GM19397 (cell line): ENCODE measurements around the gene CADPS.

ENCODE experiments used
- ATAC-seq: cut with Tn5 transposase; IDR thresholded peaks from one replicate; pipeline ENCODE4 v1.9.1; 2021; ENCODE audit warnings: mild to moderate bottlenecking, moderate library complexity; ENCODE audit not compliant: unreplicated experiment

CADPS gene

DNA sequence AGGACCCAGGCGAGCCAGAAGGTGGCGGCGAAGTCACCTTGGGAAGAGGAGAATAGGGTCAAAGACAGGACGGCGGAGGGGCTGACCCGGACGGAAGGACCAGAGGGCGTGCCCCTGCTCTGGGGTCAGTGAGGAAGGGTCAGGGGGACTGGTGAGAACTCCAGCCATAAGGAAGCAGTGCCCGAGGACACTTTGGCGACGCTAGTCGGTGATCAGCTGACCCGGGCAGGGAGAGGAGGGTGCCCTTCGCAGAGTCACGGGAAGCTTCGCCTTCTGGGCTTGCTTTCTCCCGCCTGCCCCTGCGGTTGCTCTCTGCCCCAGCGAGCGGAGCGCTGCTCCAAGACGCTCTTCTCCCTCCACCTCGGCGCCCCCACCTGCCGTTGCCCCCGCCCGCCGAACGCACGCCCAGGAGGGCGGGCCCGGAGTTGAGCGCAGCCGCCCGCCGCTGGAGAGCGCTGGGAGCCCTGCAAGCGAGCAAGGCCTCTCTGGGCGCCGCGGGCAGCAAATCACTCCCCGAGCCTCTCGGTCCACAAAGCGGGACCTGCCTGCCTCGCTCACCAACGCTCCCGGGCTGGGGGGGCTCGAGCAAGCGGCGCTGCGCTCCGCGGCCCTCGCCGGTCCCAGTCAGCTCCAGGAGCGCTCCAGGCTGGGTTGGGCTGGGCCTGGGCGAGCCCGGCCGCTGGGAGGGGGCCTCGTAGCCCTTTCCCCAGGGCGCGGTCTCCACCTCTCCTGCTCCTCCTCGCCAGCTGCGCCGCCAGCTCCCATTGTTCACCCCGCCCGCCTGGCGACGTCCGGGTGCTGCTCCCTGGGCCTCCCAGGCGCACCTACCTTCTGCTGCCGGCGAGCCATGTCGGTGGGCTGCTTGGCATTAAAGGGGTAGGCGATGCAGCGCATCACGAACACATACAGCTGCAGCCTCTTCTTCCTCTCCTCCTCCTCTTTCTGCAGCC, 1.2 kb downstream of the CADPS start:
- no peak for ATAC-seq

DNA sequence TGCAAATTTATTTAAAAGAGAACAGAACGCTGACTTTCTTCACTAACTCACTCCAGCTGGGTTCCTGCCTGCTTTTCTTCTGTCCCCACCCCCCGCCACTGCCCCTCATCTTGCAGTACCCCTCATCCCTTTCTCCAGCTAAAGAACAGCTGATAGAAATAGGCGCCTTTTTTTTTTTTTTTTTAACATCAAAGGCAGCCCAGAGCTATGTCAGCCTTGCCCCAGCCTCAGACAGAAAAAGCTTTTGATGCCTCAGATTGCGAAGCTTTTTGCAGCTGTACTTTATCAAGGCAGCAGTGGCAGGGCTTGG, 1.8 kb downstream of the CADPS start:
- ATAC-seq, result no peak

DNA sequence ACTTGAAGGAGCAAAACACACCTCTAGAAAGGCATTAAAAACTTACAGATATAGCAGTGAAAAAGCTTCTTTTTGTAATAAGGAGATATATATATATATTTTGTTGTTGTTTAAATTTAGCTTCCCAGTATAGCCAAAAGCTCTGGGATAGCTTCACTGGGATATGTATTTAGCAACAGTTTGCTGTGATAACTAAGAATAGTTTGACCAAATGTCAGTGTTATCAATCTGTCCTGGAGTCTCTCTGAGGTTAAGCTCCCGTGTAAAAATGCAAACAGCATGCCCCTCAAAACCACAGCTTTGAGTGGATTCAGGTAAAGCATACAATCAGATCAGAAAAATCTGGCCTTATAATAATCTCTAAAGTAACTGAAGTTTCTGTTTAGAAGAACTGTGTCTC, 2.9 kb downstream of the CADPS start:
- no peak for ATAC-seq

DNA sequence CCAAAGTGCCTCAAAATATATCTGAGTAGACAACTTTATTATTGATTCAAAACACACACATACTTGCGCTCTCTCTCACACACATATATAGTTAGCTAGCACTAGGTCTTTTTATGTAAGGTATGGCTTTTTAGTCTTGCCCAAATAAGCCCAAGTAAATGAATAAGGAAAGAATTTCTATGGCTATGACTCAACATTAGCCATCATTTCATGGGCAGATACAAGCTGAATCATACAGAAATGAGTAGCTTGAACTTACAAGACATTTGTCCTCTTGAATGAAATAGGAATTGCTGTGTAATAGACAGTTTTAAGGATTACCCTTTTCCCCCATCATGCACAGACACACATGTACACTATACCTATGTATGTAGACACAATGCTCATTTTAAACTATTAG, 4.9 kb downstream of the CADPS start:
- ATAC-seq, result no peak

DNA sequence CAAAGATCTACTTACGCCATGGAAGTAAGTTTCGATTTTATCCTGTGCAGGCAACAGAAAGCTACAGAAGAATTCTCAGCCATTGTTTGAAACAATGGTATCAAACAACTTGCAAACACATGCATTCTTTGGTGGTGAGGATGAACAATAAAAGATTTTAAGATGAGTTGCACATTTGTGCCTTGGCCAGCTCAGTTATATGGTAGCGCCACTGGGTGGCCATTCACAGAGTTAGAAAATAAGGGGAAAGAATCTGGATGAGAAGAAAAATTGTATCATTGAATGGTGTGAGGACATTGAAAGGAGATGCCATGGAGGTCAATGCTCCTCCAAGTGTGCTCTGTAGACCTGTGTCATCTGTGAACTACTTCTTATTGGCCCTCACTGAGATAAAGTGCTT, 11.6 kb downstream of the CADPS start:
- ATAC-seq, result no peak

DNA sequence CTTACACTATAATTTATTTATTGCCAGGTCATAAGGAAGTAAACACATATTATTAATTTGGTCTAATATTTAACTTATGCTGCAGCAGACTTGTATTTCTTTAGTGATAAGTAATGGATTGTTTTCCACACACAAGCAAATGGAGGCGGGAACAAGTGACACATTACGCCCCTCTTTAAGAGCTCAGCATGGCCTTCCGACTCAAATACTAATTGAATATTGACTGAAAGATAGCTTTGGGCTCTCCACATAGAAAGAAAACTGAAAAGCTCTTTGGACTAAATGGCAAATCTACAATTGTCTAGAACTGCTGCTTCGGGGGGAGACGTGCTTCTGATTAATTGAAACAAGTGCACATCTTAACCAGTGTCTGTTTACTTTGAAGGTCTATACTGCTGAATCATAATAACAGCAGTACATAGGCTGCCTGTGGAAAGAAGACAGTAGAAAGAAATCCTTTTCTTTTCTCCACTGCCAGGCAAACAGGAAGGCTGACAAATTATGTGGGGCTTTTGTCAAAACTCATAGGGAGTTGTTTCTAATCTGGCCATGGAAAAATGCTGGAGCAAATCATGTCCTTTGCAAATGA, 15.9 kb downstream of the CADPS start:
- no peak for ATAC-seq

DNA sequence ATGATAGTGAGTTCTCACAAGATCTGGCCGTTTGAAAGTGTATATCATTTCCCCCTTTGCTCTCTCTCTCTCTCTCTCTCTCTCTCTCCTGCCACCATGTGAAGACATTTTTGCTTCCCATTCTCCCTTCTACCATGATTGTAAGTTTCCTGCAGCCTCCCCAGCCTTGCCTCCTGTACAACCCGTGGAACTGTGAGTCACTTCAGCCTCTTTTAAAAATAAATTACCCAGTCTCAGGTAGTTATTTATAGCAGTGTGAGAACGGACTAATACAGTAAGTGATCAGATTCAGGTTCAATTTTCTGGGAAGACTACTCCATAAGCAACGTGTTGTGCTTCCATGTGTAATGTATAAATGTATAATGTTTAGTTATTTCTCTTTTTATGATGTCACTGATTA, 29.2 kb downstream of the CADPS start:
- no peak for ATAC-seq

DNA sequence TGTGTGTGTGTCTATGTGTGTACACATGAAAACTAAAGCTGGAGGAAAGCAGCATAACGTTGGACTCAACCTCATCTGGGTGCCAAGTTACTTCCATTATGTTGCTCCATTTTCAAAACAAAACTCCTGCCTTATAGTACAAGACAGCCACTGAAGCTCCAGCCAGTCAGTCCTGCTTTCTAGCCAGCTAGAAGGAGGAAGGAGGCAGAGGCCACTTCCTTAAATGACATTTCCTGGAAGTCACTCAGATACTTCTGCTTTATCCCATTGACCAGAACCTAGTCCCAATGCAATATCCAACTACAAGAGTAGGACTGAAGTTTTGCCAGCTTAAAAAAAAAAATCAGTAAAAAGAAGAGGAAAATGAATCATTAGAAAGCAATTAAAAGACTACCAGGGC, 31.7 kb downstream of the CADPS start:
- no peak for ATAC-seq

DNA sequence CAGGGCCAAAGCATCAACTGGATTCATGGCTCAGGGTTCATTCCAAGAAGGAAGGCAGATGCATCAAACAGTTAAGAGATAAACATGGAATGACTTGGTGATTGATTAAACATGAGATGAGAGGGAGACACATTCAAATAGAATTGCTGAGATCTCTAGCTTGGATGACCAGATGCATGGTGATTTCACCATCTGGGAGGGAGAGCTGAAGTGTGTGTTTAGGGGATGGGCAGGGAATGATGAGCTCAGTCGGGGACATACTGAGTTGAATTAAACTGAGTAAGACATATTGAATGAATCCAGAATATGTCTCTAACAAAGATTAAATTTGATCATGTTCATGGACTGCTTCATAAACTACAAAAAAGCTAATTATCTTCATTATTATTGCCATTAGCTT, 35.5 kb downstream of the CADPS start:
- no peak for ATAC-seq

DNA sequence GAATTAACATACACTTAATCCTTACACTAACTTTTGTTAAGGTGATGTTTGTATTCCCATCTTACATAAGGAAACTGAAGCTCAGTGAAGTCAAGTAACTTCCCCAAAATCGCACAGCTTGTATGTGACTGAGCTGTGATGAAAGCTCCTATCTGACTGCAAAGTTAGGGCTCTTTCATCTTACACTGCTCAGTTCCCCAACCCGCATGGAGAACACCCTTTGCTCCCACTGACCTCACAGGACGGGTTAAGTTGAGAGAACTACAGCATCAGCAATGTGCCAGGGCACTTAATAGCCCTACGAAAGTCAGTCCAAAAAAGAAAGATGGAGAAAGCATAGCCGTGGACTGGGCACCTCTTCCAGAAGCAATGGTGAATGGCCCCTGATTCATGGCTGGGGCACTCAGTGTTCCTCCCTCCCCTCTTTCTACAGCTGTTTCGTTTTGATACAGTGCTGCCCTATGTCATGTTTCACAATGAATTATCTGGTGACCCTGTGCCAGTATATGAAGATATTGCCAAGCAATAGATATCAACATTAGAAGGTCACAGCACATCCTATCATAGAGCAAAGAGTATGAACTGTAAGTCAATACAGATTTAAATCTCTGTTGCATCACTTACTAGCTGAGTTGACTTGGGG, 38.0 kb downstream of the CADPS start:
- no peak for ATAC-seq

DNA sequence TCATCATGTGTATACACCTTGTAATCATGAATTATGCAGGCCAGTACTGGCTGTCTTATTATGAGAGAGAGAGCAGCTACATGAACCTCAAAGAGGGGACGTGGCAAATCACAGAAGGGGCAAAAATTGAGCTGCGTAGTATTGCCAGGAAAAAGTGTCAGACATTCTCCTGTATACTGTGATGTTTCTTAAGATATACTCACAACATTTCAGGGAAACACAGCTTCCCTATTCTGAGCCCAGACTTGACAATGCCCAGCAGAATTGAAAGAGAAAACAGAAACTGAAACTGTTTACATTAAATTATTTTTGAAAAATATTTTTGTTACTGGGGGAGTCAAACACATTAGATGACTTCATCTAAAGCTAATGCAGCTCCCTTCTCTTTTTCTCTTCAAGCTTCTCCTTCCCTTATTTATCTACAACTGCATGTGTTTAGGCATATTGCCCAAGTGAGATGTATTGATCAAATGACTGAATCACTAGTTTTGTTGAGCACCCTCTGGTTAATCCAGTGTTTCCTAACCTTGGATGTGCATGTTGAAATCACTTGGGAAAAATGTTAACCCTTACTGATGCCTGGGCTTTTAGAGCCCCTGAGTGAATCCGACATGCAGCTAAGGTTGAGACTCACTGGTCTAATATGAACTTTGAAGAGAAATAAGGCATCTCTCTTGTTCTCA, 39.5 kb downstream of the CADPS start:
- ATAC-seq, result peak; percentile 56

DNA sequence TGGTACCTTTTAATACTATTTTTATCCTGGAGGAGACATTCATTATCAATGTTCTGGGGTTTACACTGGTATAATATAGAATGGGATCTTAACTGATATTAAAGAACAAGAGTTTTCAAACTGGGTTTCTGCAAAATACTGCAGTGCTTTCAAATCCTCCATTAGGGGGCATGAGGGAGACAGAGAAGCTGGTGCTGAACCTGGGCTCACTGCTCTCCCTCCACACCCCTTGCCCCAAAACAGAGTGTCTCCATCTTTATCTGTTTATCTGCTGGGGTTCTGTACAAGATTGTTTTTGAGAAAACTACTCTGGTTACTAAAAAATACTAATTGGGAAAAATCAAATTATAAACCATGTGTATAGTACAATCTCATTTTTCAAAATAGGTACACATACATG, 41.7 kb downstream of the CADPS start:
- no peak for ATAC-seq

DNA sequence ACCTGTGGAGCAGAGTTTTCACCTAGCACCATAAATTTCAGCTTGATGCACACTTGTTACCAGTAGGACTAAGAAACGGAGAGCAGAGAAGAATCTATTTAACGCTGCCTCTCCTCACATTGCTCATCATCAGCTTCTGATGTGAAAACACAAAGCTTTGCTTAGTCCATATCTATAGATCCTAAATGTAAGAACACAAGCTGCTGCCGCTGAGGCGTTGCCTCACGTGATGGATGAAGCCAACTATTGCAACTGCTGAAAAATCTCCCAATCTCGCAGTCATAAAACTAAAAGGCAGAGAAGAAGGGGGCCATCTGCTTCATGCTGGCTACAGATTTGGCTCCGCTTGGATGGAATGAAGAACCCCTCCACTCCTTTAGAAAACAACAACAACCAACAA, 42.7 kb downstream of the CADPS start:
- no peak for ATAC-seq

DNA sequence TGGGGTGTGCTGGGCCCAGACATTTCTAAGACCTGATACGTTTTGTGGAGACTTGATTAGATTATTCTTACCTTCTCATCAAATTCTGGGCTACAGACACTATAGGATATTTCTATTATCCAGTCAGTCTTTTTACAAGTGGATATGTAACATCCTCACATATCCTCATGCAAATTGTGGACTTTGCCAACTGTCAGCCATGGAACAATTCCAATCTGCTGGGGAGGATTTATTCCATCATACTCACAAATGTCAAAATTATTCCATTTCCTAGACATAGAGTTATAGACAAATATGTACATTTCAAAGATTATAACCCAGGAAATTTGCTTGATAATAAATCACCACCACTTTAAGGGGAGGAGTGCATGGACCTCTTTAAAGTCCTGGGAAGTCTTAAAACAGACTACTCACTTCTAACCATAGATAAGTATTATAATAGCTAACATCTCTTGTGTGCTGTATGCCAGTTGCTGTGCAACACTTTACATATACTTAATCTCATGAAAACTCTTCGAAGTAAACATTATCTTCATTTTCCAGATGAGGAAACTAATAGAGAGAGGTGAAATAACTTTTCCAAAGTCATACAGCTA, 44.4 kb downstream of the CADPS start:
- ATAC-seq, result no peak

DNA sequence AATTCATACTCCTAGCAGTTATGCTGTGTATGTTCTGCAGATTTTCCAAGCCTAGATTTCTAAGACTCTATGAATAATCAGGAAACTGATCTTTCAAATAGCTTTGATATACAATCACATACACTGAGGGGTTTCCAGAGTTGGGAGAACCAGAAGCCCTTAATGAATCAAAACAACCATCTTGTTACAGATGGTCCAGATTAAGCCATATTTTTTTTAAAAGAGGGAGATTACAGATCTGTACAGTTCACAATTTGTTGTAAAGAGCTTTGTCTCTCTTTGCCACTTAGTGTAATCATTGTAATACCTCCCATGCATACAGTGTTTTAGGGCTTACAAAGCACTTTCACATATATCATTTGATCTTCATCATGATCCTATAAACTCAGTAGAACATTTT, 47.7 kb downstream of the CADPS start:
- ATAC-seq, result no peak

DNA sequence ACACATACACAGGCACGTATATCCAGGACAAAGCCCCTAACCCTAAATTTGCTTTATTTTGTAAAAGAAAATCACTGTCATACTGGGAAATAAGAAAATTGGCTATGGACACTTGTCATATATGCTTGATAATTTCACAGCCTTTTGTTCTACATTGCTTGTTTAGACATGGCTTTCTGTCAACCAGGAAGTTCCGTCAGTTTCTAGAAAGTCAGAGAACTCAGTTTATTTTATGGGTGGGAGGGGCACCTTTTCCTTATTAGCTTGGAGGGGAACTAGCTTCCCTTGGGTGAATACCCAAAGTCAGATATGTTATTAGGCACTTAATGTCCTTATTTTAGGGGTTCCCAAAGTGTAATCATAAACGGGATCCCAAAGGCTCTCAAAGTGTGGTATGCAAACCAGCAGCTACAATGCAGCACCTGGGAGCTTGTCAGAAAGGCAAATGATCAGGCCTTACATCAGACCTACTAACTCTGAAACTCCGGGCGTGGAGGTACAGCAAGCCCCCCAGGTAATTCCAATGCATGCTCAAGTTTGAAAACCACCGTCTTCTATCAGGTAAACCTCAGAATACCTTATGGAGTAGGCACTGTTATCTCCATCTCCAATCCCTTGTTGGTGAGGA, 50.1 kb downstream of the CADPS start:
- no peak for ATAC-seq

DNA sequence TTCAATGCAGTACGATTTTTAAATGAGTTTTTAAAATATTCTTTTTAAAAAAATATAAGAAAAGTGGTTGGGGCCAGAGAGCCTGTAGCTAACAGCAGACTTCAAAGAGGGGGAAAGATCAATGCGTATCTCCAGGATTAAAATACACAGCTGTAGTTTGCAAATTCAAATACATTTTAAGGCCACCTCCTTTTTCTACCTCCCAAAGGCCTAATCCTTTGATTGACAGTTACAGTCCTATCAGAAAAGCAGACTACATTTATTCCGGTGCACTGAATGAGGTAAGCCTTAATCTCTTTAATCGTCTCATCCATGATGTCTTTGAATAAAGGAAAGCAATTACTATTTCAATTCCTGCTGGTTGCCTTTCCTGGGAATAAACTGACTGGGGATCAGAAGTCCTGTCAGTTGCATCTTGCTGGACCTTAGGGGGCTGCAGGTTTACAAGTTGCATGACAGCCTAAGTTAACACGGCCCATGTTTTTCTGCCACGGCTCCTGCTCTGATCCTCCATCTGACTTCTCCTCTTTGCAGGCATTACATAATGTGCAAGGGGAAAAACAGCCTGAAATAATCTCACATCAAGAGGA, 51.7 kb downstream of the CADPS start:
- ATAC-seq, result no peak

DNA sequence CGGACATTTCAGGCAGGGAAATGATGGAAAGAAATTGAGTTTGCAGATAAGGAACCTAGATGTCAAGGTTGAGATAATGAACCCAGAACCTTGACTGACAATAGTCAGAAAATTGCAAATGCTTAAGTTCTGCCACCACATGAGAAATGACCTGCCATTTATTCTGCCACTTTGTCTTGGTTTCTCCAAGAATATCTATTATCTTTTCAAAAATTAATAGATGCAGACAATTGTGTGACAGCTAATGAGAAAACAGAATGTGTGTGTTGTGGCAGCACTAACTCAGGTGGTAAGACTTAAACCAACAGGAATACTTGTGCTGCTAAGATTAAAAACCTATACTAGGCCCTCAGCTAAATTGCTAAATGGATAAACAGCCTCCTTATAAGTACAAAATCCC, 52.3 kb downstream of the CADPS start:
- ATAC-seq, result no peak

DNA sequence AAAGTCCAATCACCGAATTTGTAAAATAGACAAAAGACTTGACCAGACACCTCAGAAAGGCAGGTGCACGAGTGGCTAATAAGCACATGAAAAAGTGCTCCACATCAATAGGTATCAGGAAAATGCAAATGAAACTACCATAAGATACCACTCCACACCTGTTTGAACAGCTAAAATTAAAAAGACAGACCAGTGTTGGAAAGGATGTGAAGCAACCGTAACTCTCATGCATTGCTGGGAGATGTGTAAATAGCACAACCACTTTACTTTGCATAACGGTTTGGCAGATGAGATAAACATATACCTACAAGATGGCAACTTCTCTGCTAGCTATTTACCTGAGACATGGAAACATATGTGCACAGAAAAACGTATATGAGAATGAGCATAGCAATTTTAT, 56.9 kb downstream of the CADPS start:
- ATAC-seq, result peak; percentile 87

DNA sequence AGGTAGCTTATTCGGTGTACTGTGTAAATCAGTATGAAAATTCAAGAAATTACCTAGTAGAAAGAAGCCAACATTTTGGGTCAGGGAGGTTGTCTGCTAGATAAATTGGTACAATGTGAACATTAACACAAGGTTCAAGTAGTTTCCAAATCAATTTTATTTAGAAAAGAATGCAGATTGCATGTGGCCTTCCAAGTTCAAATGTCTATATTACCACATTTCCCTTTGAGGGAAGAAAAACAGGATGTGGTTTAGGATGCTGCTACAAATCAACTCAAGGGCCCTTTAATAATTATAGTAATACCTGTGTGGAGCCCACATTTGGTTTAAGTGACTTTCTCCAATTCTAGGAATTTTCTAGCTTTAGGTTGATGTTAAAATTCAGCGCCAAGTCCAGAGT, 57.5 kb downstream of the CADPS start:
- no peak for ATAC-seq
